Type B pancreatic cell (in vitro differentiated cells): ENCODE measurements around the gene NCOA1. TPM values are rescaled to one million over a fixed set of nuclear protein-coding genes. Genes with fewer than 3 reads are reported as not detected.

Experiments
- DNase-seq: peaks from one replicate; pipeline ENCODE4 v3.0.0; 2021; ENCODE audit warnings: mixed read lengths; ENCODE audit not compliant: unreplicated experiment; ENCODE audit errors: extremely low spot score
- H3K27ac Mint-ChIP-seq: 2 replicates; pipeline ENCODE4 v1.8.0; 2021; ENCODE audit warnings: mild to moderate bottlenecking, mixed read lengths
- H3K27me3 Mint-ChIP-seq: 2 replicates; pipeline ENCODE4 v1.8.0; 2021; ENCODE audit warnings: mixed read lengths
- H3K36me3 Mint-ChIP-seq: 2 replicates; pipeline ENCODE4 v1.8.0; 2021; ENCODE audit warnings: mixed read lengths
- H3K4me1 Mint-ChIP-seq: one replicate; pipeline ENCODE4 v1.8.0; 2021; ENCODE audit warnings: mixed read lengths; ENCODE audit not compliant: unreplicated experiment
- H3K4me3 Mint-ChIP-seq: 2 replicates; pipeline ENCODE4 v1.8.0; 2021; ENCODE audit warnings: mild to moderate bottlenecking, mixed read lengths
- H3K9me3 Mint-ChIP-seq: 2 replicates; pipeline ENCODE4 v1.8.0; 2021; ENCODE audit warnings: mixed read lengths
- CTCF ChIP-seq: fragments of 200-600 bp; sonication (generic); conservative IDR thresholded peaks from 2 replicates; pipeline ENCODE4 v1.5.0; 2021; ENCODE audit warnings: antibody characterized with exemption, mild to moderate bottlenecking
- total RNA-seq: library from RNA; stranded (reverse); gene quantifications from 2 replicates; pipeline ENCODE4 v1.2.1, GENCODE V29; 2021; ENCODE audit warnings: low replicate concordance

NCOA1 gene
- total RNA-seq, 1 donor from 2014 or later = 23.8 TPM

GRCh38 chr2:24766609-24767008 lies 275.6 kb downstream of the NCOA1 start:
- DNase-seq = no peak
- Mint-ChIP-seq H3K27me3 (no peaks in the 10 kb centered on the region), H3K4me3 (no peak overlapping the region), H3K27ac (no peak overlapping the region), H3K4me1 (peaks cover 9% of the 10 kb centered on the region), H3K36me3 (peaks cover 40% of the 10 kb centered on the region), H3K9me3 (no peaks in the 10 kb centered on the region)
- TF ChIP-seq CTCF = no peak

- H3K36me3 Mint-ChIP-seq = peaks cover 36% of the 10 kb centered on the region
- DNase-seq = no peak
- no peaks in the 10 kb centered on the region for H3K27me3 Mint-ChIP-seq
- H3K4me3 Mint-ChIP-seq = no peak overlapping the region
- H3K4me1 Mint-ChIP-seq = peaks cover 11% of the 10 kb centered on the region
- H3K9me3 Mint-ChIP-seq = no peaks in the 10 kb centered on the region
- no peak for TF ChIP-seq CTCF
- H3K27ac Mint-ChIP-seq = no peak overlapping the region
These were observed 277.0 kb downstream of the NCOA1 start for GRCh38 chr2:24768013-24768412.

DNA sequence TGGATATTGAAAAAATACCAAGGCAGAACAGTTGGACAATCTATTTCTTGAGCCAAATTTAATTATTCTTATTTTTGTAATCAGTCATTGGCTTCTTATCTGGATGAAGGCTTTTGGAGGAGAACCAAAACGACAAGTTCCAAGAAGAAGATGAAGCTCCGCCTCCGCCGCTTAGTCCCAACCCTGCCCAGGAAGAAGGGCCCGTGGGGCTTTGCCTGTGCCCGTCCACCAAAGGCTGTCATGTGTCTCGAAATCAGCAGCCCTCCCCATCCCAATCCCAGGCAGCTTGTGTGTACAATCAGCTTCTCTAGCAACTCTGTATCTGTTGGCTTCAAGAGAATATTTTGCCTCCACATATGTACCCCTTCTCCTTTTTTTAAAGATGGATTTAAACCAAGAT lies 277.5 kb downstream of the NCOA1 start:
- Mint-ChIP-seq H3K4me1 (peaks cover 11% of the 10 kb centered on the region), H3K27me3 (no peaks in the 10 kb centered on the region)

GRCh38 chr2:24771061-24771460 lies 280.0 kb downstream of the NCOA1 start:
- peaks cover 11% of the 10 kb centered on the region for H3K4me1 Mint-ChIP-seq
- DNase-seq = no peak
- no peak for TF ChIP-seq CTCF
- no peaks in the 10 kb centered on the region for H3K27me3 Mint-ChIP-seq
- H3K27ac Mint-ChIP-seq = no peak overlapping the region
- no peaks in the 10 kb centered on the region for H3K9me3 Mint-ChIP-seq
- no peak overlapping the region for H3K4me3 Mint-ChIP-seq
- H3K36me3 Mint-ChIP-seq = peaks cover 23% of the 10 kb centered on the region

More for the DNA sequence above, 277.5 kb downstream of the NCOA1 start:
- no peak overlapping the region for H3K27ac Mint-ChIP-seq
- TF ChIP-seq CTCF = no peak
- no peak for DNase-seq
- H3K36me3 Mint-ChIP-seq = peaks cover 36% of the 10 kb centered on the region
- no peaks in the 10 kb centered on the region for H3K9me3 Mint-ChIP-seq
- no peak overlapping the region for H3K4me3 Mint-ChIP-seq

GRCh38 chr2:24771764-24772586 lies 280.9 kb downstream of the NCOA1 start:
- Mint-ChIP-seq H3K27ac (no peak overlapping the region), H3K27me3 (no peaks in the 10 kb centered on the region), H3K4me1 (peaks cover 11% of the 10 kb centered on the region), H3K36me3 (peaks cover 15% of the 10 kb centered on the region), H3K9me3 (no peaks in the 10 kb centered on the region), H3K4me3 (no peak overlapping the region)
- DNase-seq = no peak
- no peak for TF ChIP-seq CTCF
